ENCODE measurements around the gene LIPC. TPM values are rescaled to one million over a fixed set of nuclear protein-coding genes. Genes with fewer than 3 reads are reported as not detected.

The LIPC gene
- total and polyA plus RNA-seq, 9 of the 15 experiments (the other 6 are each of a cell fraction or from before 2014, with no cell fraction given), result 0.07 to 0.41 (median 0.11) TPM; not detected in 2

DNA sequence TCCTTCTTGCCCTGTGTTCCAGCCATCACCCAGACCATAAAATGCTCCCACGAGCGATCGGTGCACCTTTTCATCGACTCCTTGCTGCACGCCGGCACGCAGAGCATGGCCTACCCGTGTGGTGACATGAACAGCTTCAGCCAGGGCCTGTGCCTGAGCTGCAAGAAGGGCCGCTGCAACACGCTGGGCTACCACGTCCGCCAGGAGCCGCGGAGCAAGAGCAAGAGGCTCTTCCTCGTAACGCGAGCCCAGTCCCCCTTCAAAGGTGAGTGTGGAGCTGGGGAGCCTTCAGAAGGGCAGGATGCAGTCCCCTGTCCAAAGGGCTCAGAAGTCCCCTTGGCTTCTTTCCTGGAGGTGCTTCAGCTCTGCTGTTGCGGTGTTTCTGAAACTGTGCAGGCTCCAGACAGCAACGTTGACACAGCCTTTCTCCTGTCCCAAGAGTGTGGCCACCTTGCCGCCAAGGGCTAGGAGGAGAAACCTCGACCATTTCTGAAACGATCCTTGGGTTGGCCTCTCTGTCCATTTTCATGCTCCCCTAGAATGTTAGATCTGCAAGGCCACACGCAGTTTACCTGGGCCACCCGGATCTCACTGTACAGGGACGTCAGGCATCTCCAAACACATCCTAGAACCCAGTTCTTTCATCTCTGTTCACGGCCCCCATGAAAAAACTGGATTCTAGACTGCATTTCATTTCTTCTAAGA lies 116.7 kb downstream of the LIPC start:
- Histone ChIP-seq H3K9ac (ENCODE audit: insufficient read depth in 1 of 2, low read depth in 2 of 2, low read length in 2 of 2) (no peak overlapping the region), H3K9me1 (ENCODE audit: control insufficient read depth, insufficient read depth, low read length) (no peaks in the 10 kb centered on the region), H3K4me1 (replicated peaks in 1 of 2; ENCODE audit: control insufficient read depth in 2 of 2, insufficient read depth in 2 of 2, low read length in 2 of 2) (peaks cover 51 to 56% of the 10 kb centered on the region in 2 experiments), H3K4me2 (ENCODE audit: insufficient read depth, low read length) (no peak overlapping the region), H4K20me1 (replicated peaks; ENCODE audit: control insufficient read depth, insufficient read depth, low read length) (no peaks in the 10 kb centered on the region), H3K9me3 (replicated peaks; ENCODE audit: control insufficient read depth, insufficient read depth, low read depth, low read length) (no peaks in the 10 kb centered on the region), H2AFZ (ENCODE audit: low read depth, low read length) (peak overlapping the region; percentile 46), H3K27ac (ENCODE audit: extremely low read depth, low read depth, low read length) (no peak overlapping the region), H3K36me3 (ENCODE audit: control insufficient read depth, insufficient read depth, low read length) (no peaks in the 10 kb centered on the region), H3K4me3 (no peak overlapping the region), H3K27me3 (ENCODE audit: control insufficient read depth in 2 of 2, insufficient read depth in 2 of 2, low read length in 2 of 2) (no peaks in the 10 kb centered on the region), H3K79me2 (ENCODE audit: control insufficient read depth, insufficient read depth, low read length) (no peaks in the 10 kb centered on the region)
- intact Hi-C loops (cut with micrococcal nuclease) (loop anchor here (5.0 kb wide), 1 partner anchor 199 kb away; the partner anchor contains the start of gene ADAM10), in situ Hi-C loops (cut with MboI) (no loop called here)
- ChIA-PET CTCF (ENCODE audit: low intra/inter-chr PET ratio) (no interaction called here), POLR2A (interaction anchor here (0.7 to 1.2 kb wide), 6 partner anchors 9 to 274 kb away, joined by 3 read pairs; no protein-coding TSS in a partner anchor)
- ATAC-seq (no peak), FAIRE-seq (no peak), DNase-seq (ENCODE audit: extremely low read depth in 1 of 4, low spot score in 3 of 4) (no peak)
- no peak for TF ChIP-seq HES1 (IDR thresholded peaks at IDR 0.05; ENCODE audit: low read depth)
- TF ChIP-seq, protein P1, sequence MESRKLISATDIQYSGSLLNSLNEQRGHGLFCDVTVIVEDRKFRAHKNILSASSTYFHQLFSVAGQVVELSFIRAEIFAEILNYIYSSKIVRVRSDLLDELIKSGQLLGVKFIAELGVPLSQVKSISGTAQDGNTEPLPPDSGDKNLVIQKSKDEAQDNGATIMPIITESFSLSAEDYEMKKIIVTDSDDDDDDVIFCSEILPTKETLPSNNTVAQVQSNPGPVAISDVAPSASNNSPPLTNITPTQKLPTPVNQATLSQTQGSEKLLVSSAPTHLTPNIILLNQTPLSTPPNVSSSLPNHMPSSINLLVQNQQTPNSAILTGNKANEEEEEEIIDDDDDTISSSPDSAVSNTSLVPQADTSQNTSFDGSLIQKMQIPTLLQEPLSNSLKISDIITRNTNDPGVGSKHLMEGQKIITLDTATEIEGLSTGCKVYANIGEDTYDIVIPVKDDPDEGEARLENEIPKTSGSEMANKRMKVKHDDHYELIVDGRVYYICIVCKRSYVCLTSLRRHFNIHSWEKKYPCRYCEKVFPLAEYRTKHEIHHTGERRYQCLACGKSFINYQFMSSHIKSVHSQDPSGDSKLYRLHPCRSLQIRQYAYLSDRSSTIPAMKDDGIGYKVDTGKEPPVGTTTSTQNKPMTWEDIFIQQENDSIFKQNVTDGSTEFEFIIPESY (CRISPR knock-in tag; IDR thresholded peaks at IDR 0.05), result peak; percentile 87
- 86% methylated on average over 25 of the region's 26 CpGs for WGBS (ENCODE audit: insufficient coverage, low coverage, missing lambda C conversion rate)
- BruUV-seq (replicated peaks), result no TSS peak
